Measurements from ENCODE around the gene BICRAL. TPM values are rescaled to one million over a fixed set of nuclear protein-coding genes. Genes with fewer than 3 reads are reported as not detected.

BICRAL gene
- total RNA-seq, 4 donors from 2014 or later = 19.9 to 24.5 (median 23.6) TPM

DNA sequence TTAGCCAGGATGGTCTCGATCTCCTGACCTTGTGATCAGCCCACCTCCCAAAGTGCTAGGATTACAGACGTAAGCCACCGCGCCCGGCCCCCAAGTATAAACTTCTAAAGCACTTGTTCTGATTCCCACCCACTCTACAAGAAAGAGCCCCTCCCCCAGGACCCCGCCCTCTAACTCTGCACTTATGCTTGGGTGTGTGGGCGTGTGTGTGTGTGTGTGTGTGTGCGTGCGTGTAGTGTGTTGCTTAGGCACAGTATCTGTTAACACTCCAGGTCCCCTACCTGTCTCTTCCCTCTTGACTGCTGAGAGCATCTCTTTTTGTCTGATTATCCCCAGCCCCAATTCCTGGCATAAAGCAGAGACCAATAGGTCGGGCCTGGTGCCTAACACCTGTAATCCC is 128.0 kb downstream of the BICRAL start:
- Histone ChIP-seq H3K27ac (no peak overlapping the region), H3K4me1 (peaks cover 0 to 7% of the 10 kb centered on the region in 2 donors), H3K4me3 (replicated peaks in 1 of 3) (no peak overlapping the region), H3K9me3 (no peaks in the 10 kb centered on the region), H3K27me3 (no peaks in the 10 kb centered on the region), H3K36me3 (no peaks in the 10 kb centered on the region)
- intact Hi-C loops (cut with DNase I) = loop anchor here (10.0 kb wide), 1 partner anchor 105 kb away; the partner anchor contains the start of genes KLHDC3 and MEA1
- 83 to 88% methylated on average over 10 of the region's 10 CpGs for WGBS, 2 donors
- no peak for TF ChIP-seq POLR2A (IDR thresholded peaks at IDR 0.05)
- TF ChIP-seq, protein P1, sequence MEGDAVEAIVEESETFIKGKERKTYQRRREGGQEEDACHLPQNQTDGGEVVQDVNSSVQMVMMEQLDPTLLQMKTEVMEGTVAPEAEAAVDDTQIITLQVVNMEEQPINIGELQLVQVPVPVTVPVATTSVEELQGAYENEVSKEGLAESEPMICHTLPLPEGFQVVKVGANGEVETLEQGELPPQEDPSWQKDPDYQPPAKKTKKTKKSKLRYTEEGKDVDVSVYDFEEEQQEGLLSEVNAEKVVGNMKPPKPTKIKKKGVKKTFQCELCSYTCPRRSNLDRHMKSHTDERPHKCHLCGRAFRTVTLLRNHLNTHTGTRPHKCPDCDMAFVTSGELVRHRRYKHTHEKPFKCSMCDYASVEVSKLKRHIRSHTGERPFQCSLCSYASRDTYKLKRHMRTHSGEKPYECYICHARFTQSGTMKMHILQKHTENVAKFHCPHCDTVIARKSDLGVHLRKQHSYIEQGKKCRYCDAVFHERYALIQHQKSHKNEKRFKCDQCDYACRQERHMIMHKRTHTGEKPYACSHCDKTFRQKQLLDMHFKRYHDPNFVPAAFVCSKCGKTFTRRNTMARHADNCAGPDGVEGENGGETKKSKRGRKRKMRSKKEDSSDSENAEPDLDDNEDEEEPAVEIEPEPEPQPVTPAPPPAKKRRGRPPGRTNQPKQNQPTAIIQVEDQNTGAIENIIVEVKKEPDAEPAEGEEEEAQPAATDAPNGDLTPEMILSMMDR (IDR thresholded peaks at IDR 0.05) = no peak
- no peak for DNase-seq

DNA sequence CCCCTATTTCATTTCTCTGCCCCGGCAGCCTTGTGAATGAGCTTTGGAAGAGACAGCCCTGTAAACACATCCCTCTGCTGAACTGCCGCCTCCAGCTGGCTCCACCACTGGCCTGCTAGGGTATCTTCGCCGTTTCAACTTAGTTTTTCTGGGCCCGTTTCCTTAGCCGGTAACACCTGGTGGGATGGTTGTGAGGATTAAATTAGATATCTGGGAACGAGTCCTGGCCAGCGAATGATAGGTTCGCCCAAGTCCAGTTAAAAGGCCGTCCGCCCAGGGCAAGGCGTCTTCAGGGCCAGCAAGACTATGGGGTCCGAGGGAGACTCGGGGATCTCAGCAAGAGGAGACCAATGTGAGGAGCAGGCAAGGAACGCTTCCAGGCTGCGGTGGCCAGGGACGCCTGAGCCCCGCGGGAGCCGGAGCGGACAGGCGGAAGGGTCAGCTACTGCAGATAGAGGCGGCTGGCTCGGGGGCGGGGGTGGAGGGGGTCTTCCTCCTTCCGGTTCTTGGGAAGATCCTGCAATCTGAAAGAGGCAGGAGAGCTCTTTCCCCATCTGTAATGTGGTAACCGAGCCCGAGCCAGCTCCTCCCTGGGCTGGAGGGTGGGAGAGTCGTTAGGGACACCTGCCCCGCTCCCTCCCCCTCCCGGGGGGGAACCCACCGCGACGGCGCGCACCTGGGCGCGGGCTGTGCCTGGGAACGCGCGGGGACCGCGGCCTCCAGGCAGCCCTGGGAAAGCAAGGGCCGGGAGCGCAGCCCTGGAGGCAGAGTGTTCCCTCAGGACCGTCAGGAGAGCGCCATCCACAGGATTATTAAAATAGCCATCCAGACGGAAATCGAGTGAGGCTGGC is 129.5 kb downstream of the BICRAL start:
- no peaks in the 10 kb centered on the region for H3K36me3 ChIP-seq
- TF ChIP-seq, protein P1 (IDR thresholded peaks at IDR 0.05) = no peak
- no peak for TF ChIP-seq POLR2A (IDR thresholded peaks at IDR 0.05)
- H3K27ac ChIP-seq = no peak overlapping the region
- H3K27me3 ChIP-seq = no peaks in the 10 kb centered on the region
- peak; percentile 3 for DNase-seq
- intact Hi-C loops (cut with DNase I) = no loop called here
- H3K4me3 ChIP-seq (replicated peaks in 1 of 3) = peak overlapping the region in 1 of 3 donors; percentile 16
- H3K4me1 ChIP-seq = peaks cover 0 to 7% of the 10 kb centered on the region in 2 donors
- WGBS, 2 donors = 15 to 26% methylated on average over 12 to 17 of the region's 49 CpGs
- no peaks in the 10 kb centered on the region for H3K9me3 ChIP-seq

DNA sequence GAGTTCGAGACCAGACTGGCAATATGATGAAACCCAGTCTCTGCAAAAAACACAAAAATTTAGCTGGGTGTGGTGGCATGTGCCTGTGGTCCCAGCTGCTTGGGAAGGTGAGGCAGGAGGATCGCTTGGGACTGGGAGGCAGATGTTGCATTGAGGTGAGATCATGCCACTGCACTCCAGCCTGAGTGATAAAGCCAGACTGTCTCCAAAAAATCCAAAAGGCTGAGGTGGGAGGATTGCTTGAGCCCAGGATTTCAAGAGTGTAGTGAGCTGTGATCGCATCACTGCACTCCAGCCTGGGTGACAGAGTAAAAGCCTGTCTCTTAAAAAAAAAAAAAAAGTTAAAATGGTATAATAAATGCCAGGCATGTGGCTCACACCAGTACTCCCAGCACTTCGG is 132.7 kb downstream of the BICRAL start:
- 39 to 46% methylated on average over 4 of the region's 4 CpGs for WGBS, 2 donors
- Histone ChIP-seq H3K36me3 (no peaks in the 10 kb centered on the region), H3K9me3 (no peaks in the 10 kb centered on the region), H3K4me1 (peaks cover 0 to 7% of the 10 kb centered on the region in 2 donors), H3K4me3 (replicated peaks in 1 of 3) (no peak overlapping the region), H3K27me3 (no peaks in the 10 kb centered on the region), H3K27ac (no peak overlapping the region)
- DNase-seq = peak; percentile 28 to 35
- intact Hi-C loops (cut with DNase I) = no loop called here
- TF ChIP-seq, protein P1 (IDR thresholded peaks at IDR 0.05) = no peak
- TF ChIP-seq POLR2A (IDR thresholded peaks at IDR 0.05) = no peak

DNA sequence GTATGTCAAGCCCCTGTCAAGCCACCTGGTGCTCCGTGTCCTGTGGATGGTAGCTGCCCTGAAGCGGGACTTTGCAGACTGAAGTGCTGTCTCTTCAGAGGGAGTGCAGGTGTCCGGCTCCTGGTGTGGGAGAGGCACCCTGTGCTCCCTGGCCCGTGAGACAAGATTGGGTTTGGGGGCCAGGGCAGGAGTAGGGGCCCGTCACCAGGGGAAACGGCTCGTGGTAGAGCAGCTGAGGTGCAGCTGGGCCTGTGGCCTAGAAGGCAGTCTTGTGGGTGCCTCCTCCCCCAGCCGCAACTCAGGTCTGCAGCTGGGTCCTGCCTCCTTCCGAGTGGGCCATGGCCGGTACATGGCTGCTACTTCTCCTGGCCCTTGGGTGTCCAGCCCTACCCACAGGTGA is 133.9 kb downstream of the BICRAL start, which contains the start of gene PTCRA:
Gene PTCRA (plus strand): TSS at position 322 of the 400 bp plus-strand sequence. CDS start 17 bp downstream, at position 339.
- H3K27ac ChIP-seq = no peak within 1 kb of the TSS
- peaks cover 0 to 7% of the 10 kb centered on the region in 2 donors for H3K4me1 ChIP-seq
- 89 to 100% methylated on average over 4 to 5 of the region's 10 CpGs for WGBS, 2 donors
- H3K9me3 ChIP-seq = no peaks in the 10 kb centered on the region
- H3K4me3 ChIP-seq (replicated peaks in 1 of 3) = no peak within 1 kb of the TSS
- intact Hi-C loops (cut with DNase I) = no loop called here
- TF ChIP-seq, protein P1 (IDR thresholded peaks at IDR 0.05) = no peak
- no peak for TF ChIP-seq POLR2A (IDR thresholded peaks at IDR 0.05)
- no peaks in the 10 kb centered on the region for H3K27me3 ChIP-seq
- no peak for DNase-seq
- H3K36me3 ChIP-seq = no peaks in the 10 kb centered on the region

DNA sequence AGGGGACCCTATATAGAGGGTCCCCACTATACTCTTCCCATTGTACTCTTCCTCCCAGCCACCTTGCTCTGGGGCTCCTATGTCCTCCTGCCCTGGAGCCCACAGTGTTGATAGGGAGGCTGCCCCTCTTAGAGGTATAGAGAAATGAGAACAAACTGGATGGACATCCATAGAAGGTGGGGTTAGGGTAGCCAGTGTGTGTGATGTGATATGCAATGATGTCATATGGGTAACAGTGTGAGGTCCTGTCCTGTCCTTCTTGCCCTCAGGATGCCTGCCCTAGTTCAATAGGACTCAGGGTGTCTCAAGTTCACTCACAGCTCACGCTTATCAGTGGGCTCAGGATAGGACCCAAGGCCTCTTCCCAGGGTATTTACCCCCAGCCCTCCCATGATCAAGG is 134.4 kb downstream of the BICRAL start:
- no peak overlapping the region for H3K27ac ChIP-seq
- H3K27me3 ChIP-seq = no peaks in the 10 kb centered on the region
- 80 to 83% methylated on average over 1 of the region's 1 CpG for WGBS, 2 donors
- intact Hi-C loops (cut with DNase I) = no loop called here
- peaks cover 0 to 5% of the 10 kb centered on the region in 2 donors for H3K4me1 ChIP-seq
- no peak overlapping the region for H3K4me3 ChIP-seq (replicated peaks in 1 of 3)
- H3K9me3 ChIP-seq = no peaks in the 10 kb centered on the region
- no peak for TF ChIP-seq POLR2A (IDR thresholded peaks at IDR 0.05)
- TF ChIP-seq, protein P1 (IDR thresholded peaks at IDR 0.05) = no peak
- no peaks in the 10 kb centered on the region for H3K36me3 ChIP-seq
- DNase-seq = no peak

Measured in thyroid gland (tissue), 4 donors.